Measurements from ENCODE around the gene SELENOP. TPM values are rescaled to one million over a fixed set of nuclear protein-coding genes. Genes with fewer than 3 reads are reported as not detected.

The SELENOP gene
- total and polyA plus RNA-seq, 2 experiments from 2014 or later = 3,137 to 5,946 TPM

DNA sequence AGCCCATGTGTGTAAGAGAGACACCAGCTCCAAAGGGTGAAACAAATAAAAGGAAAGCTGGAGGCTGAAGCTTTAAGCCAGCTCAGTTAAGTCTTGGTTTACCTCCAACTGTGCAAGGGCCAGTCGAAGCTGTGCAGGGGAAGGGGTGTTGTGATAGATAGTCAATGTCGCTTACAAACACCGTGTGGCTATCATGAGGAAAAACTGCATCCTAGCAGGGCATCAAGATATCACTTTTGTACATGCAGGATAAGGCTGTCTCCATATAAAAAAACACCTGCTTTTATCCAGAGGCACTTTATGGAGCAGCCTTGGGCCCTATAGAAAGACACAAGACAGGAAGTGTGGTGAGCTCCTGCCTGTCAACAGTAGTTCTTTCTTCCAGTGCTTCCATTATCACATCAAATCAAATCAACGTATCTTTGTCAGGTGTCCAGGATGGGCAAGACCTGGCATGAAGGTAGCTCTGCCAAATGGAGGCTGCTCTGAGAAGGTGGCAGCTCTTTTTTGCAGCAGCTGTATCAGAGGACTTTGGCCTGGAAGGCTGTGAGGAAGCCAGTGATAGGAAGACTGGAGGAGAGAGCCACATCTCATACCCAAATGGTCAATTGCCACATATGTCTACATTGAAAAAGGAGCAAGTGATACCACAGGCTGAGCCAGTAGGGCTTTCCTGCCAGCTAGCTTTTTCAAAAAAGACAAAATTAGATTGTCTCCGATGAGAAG, 29.3 kb upstream of the SELENOP start:
- Histone ChIP-seq H3K27me3 (no peaks in the 10 kb centered on the region), H3K27ac (peak overlapping the region; percentile 77), H3K4me1 (ENCODE audit: insufficient read depth) (peaks cover 28% of the 10 kb centered on the region), H2AFZ (peak overlapping the region; percentile 7), H3K4me2 (peak overlapping the region; percentile 38), H4K20me1 (ENCODE audit: insufficient read depth, poor library complexity, severe bottlenecking) (no peaks in the 10 kb centered on the region), H3K36me3 (replicated peaks; ENCODE audit: insufficient read depth, low read depth) (no peaks in the 10 kb centered on the region), H3K79me2 (no peaks in the 10 kb centered on the region), H3K9me2 (replicated peaks; ENCODE audit: insufficient read depth) (no peaks in the 10 kb centered on the region), H3K9me3 (ENCODE audit: low read depth) (no peaks in the 10 kb centered on the region), H3K4me3 (no peak overlapping the region)
- WGBS (ENCODE audit: low lambda C conversion rate, missing lambda C conversion rate) = 92% methylated on average over 5 of the region's 5 CpGs
- TF ChIP-seq CTCF (IDR thresholded peaks at IDR 0.05; ENCODE audit: poor library complexity) = no peak
- TF ChIP-seq EZH2 (IDR thresholded peaks at IDR 0.05; ENCODE audit: borderline replicate concordance) = no peak
- TF ChIP-seq EZH2phosphoT487 (IDR thresholded peaks at IDR 0.05; ENCODE audit: low read depth, severe bottlenecking, unreplicated experiment) = no peak
- DNase-seq (ENCODE audit: low spot score) = no peak

DNA sequence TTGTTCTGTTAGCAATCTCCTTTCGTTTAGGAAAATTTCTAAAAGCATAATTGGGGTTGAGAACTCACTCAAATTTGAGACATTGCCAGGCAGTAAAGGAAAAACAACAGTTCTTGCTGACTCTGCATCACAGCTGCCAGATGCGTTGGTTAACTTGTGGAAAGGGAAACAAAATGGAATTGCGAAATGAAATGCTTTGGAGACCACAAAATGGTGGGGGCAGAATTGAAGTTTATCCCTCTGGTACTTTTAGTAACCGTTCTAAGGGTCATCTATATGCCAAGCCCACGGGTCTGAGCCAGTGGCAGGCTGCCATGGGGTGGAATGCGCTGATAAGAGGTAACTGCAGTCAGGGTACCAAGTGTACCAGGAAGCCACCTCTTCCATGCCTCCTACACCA, 28.6 kb upstream of the SELENOP start:
- Histone ChIP-seq H4K20me1 (ENCODE audit: insufficient read depth, poor library complexity, severe bottlenecking) (no peaks in the 10 kb centered on the region), H3K9me3 (ENCODE audit: low read depth) (no peaks in the 10 kb centered on the region), H3K36me3 (replicated peaks; ENCODE audit: insufficient read depth, low read depth) (no peaks in the 10 kb centered on the region), H3K79me2 (no peaks in the 10 kb centered on the region), H3K4me2 (peak overlapping the region; percentile 38), H3K27me3 (no peaks in the 10 kb centered on the region), H2AFZ (peak overlapping the region; percentile 7), H3K4me3 (no peak overlapping the region), H3K9me2 (replicated peaks; ENCODE audit: insufficient read depth) (no peaks in the 10 kb centered on the region), H3K4me1 (ENCODE audit: insufficient read depth) (peaks cover 28% of the 10 kb centered on the region), H3K27ac (peak overlapping the region; percentile 77)
- 51% methylated on average over 6 of the region's 6 CpGs for WGBS (ENCODE audit: low lambda C conversion rate, missing lambda C conversion rate)
- TF ChIP-seq EZH2 (IDR thresholded peaks at IDR 0.05; ENCODE audit: borderline replicate concordance) (no peak), EZH2phosphoT487 (IDR thresholded peaks at IDR 0.05; ENCODE audit: low read depth, severe bottlenecking, unreplicated experiment) (no peak), CTCF (IDR thresholded peaks at IDR 0.05; ENCODE audit: poor library complexity) (no peak)
- peak; percentile 66 for DNase-seq (ENCODE audit: low spot score)

GRCh38 chr5:42839196-42839595, 27.5 kb upstream of the SELENOP start:
- TF ChIP-seq EZH2 (IDR thresholded peaks at IDR 0.05; ENCODE audit: borderline replicate concordance) = no peak
- TF ChIP-seq CTCF (IDR thresholded peaks at IDR 0.05; ENCODE audit: poor library complexity) = no peak
- TF ChIP-seq EZH2phosphoT487 (IDR thresholded peaks at IDR 0.05; ENCODE audit: low read depth, severe bottlenecking, unreplicated experiment) = no peak
- Histone ChIP-seq H2AFZ (no peak overlapping the region), H3K4me2 (no peak overlapping the region)

More at GRCh38 chr5:42839196-42839595, 27.5 kb upstream of the SELENOP start:
- 84% methylated on average over 3 of the region's 3 CpGs for WGBS (ENCODE audit: low lambda C conversion rate, missing lambda C conversion rate)
- Histone ChIP-seq H3K27me3 (no peaks in the 10 kb centered on the region), H3K4me3 (no peak overlapping the region), H3K9me3 (ENCODE audit: low read depth) (no peaks in the 10 kb centered on the region), H3K79me2 (no peaks in the 10 kb centered on the region), H3K36me3 (replicated peaks; ENCODE audit: insufficient read depth, low read depth) (no peaks in the 10 kb centered on the region), H3K9me2 (replicated peaks; ENCODE audit: insufficient read depth) (no peaks in the 10 kb centered on the region), H3K4me1 (ENCODE audit: insufficient read depth) (peaks cover 28% of the 10 kb centered on the region), H3K27ac (no peak overlapping the region), H4K20me1 (ENCODE audit: insufficient read depth, poor library complexity, severe bottlenecking) (no peaks in the 10 kb centered on the region)
- no peak for DNase-seq (ENCODE audit: low spot score)

Data from hepatocyte (in vitro differentiated cells).